Vagina (tissue), 2 donors: ENCODE measurements around the gene FBXW4. TPM values are rescaled to one million over a fixed set of nuclear protein-coding genes. Genes with fewer than 3 reads are reported as not detected.

Experiments used
- DNase-seq, 2 donors: peaks; one replicate each; pipeline ENCODE4 v3.0.0-alpha.2; 2017; ENCODE audit errors: extremely low spot score in 2 of 2
- H3K27ac ChIP-seq: fragments of 200-600 bp; sonication (generic); one replicate; pipeline ENCODE4 v1.5.1; 2019
- H3K27me3 ChIP-seq: fragments of 200-600 bp; sonication (generic); one replicate; pipeline ENCODE4 v1.5.1; 2019
- H3K36me3 ChIP-seq, 2 donors: fragments of 200-600 bp; sonication (generic); one replicate each; pipeline ENCODE4 v1.5.1; 2017 to 2019
- H3K4me1 ChIP-seq: fragments of 200-600 bp; sonication (generic); one replicate; pipeline ENCODE4 v1.5.1; 2019
- H3K4me3 ChIP-seq, 2 donors: fragments of 200-600 bp; sonication (generic); 1 replicate in 1 of 2; 2 replicates in 1 of 2; pipeline ENCODE4 v1.5.1; 2016 to 2019
- H3K9me3 ChIP-seq: fragments of 200-600 bp; sonication (generic); one replicate; pipeline ENCODE4 v1.5.1; 2019
- CTCF ChIP-seq, 3 experiments: fragments of 450-650 bp in 2 of 3; fragments of 200-600 bp in 1 of 3; sonication (generic) in 1 of 3; IDR thresholded peaks; one replicate each; pipeline ENCODE4 v1.5.1; 2017 to 2019; ENCODE audit warnings: antibody characterized with exemption in 3 of 3, mild to moderate bottlenecking in 2 of 3, moderate library complexity in 2 of 3
- POLR2A ChIP-seq, 2 donors: fragments of 450-650 bp; IDR thresholded peaks; one replicate each; pipeline ENCODE4 v1.6.1; 2017; ENCODE audit warnings: antibody characterized with exemption in 2 of 2, mild to moderate bottlenecking in 2 of 2, moderate library complexity in 2 of 2
- POLR2AphosphoS5 ChIP-seq, 2 donors: sonication (generic); formaldehyde crosslinking; IDR thresholded peaks; one replicate each; pipeline ENCODE4 v1.9.0; 2017; ENCODE audit warnings: antibody characterized with exemption in 2 of 2, mild to moderate bottlenecking in 2 of 2, low read depth in 1 of 2; ENCODE audit not compliant: insufficient read depth in 1 of 2
- intact Hi-C: fragments of 100-400 bp; cut with DNase I; formaldehyde crosslinking; loops from one replicate; pipeline ENCODE4 v1.15.1; 2023
- total RNA-seq: library from RNA; depleted of rRNA; stranded (reverse); fragments of >200 nt; gene quantifications from one replicate; pipeline ENCODE4 v1.2.3, GENCODE V29; 2016

Gene FBXW4
- total RNA-seq, 1 donor from 2014 or later, result 49.6 TPM

- Histone ChIP-seq H3K27ac (no peak overlapping the region), H3K4me1 (no peaks in the 10 kb centered on the region), H3K27me3 (no peaks in the 10 kb centered on the region), H3K9me3 (no peaks in the 10 kb centered on the region), H3K36me3 (no peaks in the 10 kb centered on the region), H3K4me3 (no peak overlapping the region)
- no peak for DNase-seq
- TF ChIP-seq POLR2A (IDR thresholded peaks at IDR 0.05) (no peak), POLR2AphosphoS5 (IDR thresholded peaks at IDR 0.05; ENCODE audit: insufficient read depth in 1 of 2, low read depth in 1 of 2) (no peak), CTCF (IDR thresholded peaks at IDR 0.05) (no peak)
- intact Hi-C loops, result no loop called here
Measured at GRCh38 chr10:101710059-101710695, 15.2 kb upstream of the FBXW4 start.

- no peaks in the 10 kb centered on the region for H3K27me3 ChIP-seq
- H3K4me3 ChIP-seq, result no peak overlapping the region
- no peaks in the 10 kb centered on the region for H3K9me3 ChIP-seq
- no peak for DNase-seq
- intact Hi-C loops, result no loop called here
- H3K36me3 ChIP-seq, result no peaks in the 10 kb centered on the region
- H3K4me1 ChIP-seq, result no peaks in the 10 kb centered on the region
- H3K27ac ChIP-seq, result no peak overlapping the region
- TF ChIP-seq CTCF (IDR thresholded peaks at IDR 0.05) (no peak), POLR2A (IDR thresholded peaks at IDR 0.05) (no peak), POLR2AphosphoS5 (IDR thresholded peaks at IDR 0.05; ENCODE audit: insufficient read depth in 1 of 2, low read depth in 1 of 2) (no peak)
Measured at GRCh38 chr10:101709359-101710058, 14.5 kb upstream of the FBXW4 start.

- H3K4me3 ChIP-seq, result no peak overlapping the region
- no peaks in the 10 kb centered on the region for H3K36me3 ChIP-seq
- H3K9me3 ChIP-seq, result no peaks in the 10 kb centered on the region
- no peak for DNase-seq
- H3K27me3 ChIP-seq, result no peaks in the 10 kb centered on the region
- no peaks in the 10 kb centered on the region for H3K4me1 ChIP-seq
- intact Hi-C loops, result no loop called here
- no peak for TF ChIP-seq CTCF (IDR thresholded peaks at IDR 0.05)
- TF ChIP-seq POLR2AphosphoS5 (IDR thresholded peaks at IDR 0.05; ENCODE audit: insufficient read depth in 1 of 2, low read depth in 1 of 2), result no peak
- TF ChIP-seq POLR2A (IDR thresholded peaks at IDR 0.05), result no peak
- no peak overlapping the region for H3K27ac ChIP-seq
Measured at GRCh38 chr10:101708870-101709269, 13.9 kb upstream of the FBXW4 start.

GRCh38 chr10:101708073-101708472, 13.1 kb upstream of the FBXW4 start:
- intact Hi-C loops, result no loop called here
- H3K4me3 ChIP-seq, result no peak overlapping the region
- no peak overlapping the region for H3K27ac ChIP-seq
- TF ChIP-seq POLR2AphosphoS5 (IDR thresholded peaks at IDR 0.05; ENCODE audit: insufficient read depth in 1 of 2, low read depth in 1 of 2) (no peak), POLR2A (IDR thresholded peaks at IDR 0.05) (no peak), CTCF (IDR thresholded peaks at IDR 0.05) (no peak)
- no peaks in the 10 kb centered on the region for H3K27me3 ChIP-seq
- no peaks in the 10 kb centered on the region for H3K9me3 ChIP-seq
- no peaks in the 10 kb centered on the region for H3K4me1 ChIP-seq
- no peaks in the 10 kb centered on the region for H3K36me3 ChIP-seq
- DNase-seq, result no peak

- no peaks in the 10 kb centered on the region for H3K4me1 ChIP-seq
- intact Hi-C loops, result no loop called here
- DNase-seq, result no peak
- H3K9me3 ChIP-seq, result no peaks in the 10 kb centered on the region
- H3K27me3 ChIP-seq, result no peaks in the 10 kb centered on the region
- no peak overlapping the region for H3K4me3 ChIP-seq
- no peak overlapping the region for H3K27ac ChIP-seq
- no peaks in the 10 kb centered on the region for H3K36me3 ChIP-seq
- no peak for TF ChIP-seq CTCF (IDR thresholded peaks at IDR 0.05)
- no peak for TF ChIP-seq POLR2AphosphoS5 (IDR thresholded peaks at IDR 0.05; ENCODE audit: insufficient read depth in 1 of 2, low read depth in 1 of 2)
- TF ChIP-seq POLR2A (IDR thresholded peaks at IDR 0.05), result no peak
Measured at GRCh38 chr10:101704331-101704730, 9.4 kb upstream of the FBXW4 start.
